DOHH2 (cell line): ENCODE data around the gene ALAS1.

Experiments
- CTCF ChIP-seq: fragments of 200-600 bp; sonication (generic); IDR thresholded peaks from one replicate; pipeline ENCODE4 v1.5.1; 2014; ENCODE audit warnings: antibody characterized with exemption, mild to moderate bottlenecking, low read depth, low read length; ENCODE audit not compliant: poor library complexity, severe bottlenecking
- EZH2phosphoT487 ChIP-seq: fragments of 200-600 bp; sonication (generic); IDR thresholded peaks from 2 replicates; pipeline ENCODE4 v1.6.1; 2017; ENCODE audit warnings: borderline replicate concordance, mild to moderate bottlenecking, antibody characterized with exemption, low read length, moderate library complexity, mixed read lengths

GRCh38 chr3:52213005-52213404, 15.0 kb downstream of the ALAS1 start:
- TF ChIP-seq EZH2phosphoT487 (no peak), CTCF (no peak)
